ENCODE measurements around the gene MXRA7.
"Not testable (repeated sequence)": the region's sequence is repeated elsewhere in the genome, so short reads cannot be mapped to it uniquely, and the experiment has no call there.

Gene MXRA7

GRCh38 chr17:76734080-76734840 lies 23.5 kb upstream of the MXRA7 start:
- TF ChIP-seq CTCF (IDR thresholded peaks at IDR 0.05; ENCODE audit: control insufficient read depth, extremely low read depth, insufficient read depth): no peak
- DNase-seq (ENCODE audit: low read depth): no peak

GRCh38 chr17:76733618-76733957 lies 22.8 kb upstream of the MXRA7 start:
- no peak overlapping the region for H3K4me3 ChIP-seq (ENCODE audit: low read depth, low read length)
- no peak for DNase-seq (ENCODE audit: low read depth)

More at GRCh38 chr17:76734080-76734840, 23.5 kb upstream of the MXRA7 start:
- peak overlapping the region; percentile 97 for H3K4me3 ChIP-seq (ENCODE audit: low read depth, low read length)

GRCh38 chr17:76732734-76733617 lies 22.2 kb upstream of the MXRA7 start:
- TF ChIP-seq CTCF (IDR thresholded peaks at IDR 0.05; ENCODE audit: control insufficient read depth, extremely low read depth, insufficient read depth): no peak
- no peak for DNase-seq (ENCODE audit: low read depth)
- no peak overlapping the region for H3K4me3 ChIP-seq (ENCODE audit: low read depth, low read length)

More at GRCh38 chr17:76733618-76733957, 22.8 kb upstream of the MXRA7 start:
- TF ChIP-seq CTCF (IDR thresholded peaks at IDR 0.05; ENCODE audit: control insufficient read depth, extremely low read depth, insufficient read depth): no peak

- not testable (repeated sequence) for H3K4me3 ChIP-seq (ENCODE audit: low read depth, low read length); DNase-seq (ENCODE audit: low read depth)
These were observed 21.3 kb upstream of the MXRA7 start for GRCh38 chr17:76731800-76732733.

- TF ChIP-seq CTCF (IDR thresholded peaks at IDR 0.05; ENCODE audit: control insufficient read depth, extremely low read depth, insufficient read depth): no peak
- DNase-seq (ENCODE audit: low read depth): no peak
- peak overlapping the region; percentile 93 for H3K4me3 ChIP-seq (ENCODE audit: low read depth, low read length)
These were observed 17.1 kb upstream of the MXRA7 start for GRCh38 chr17:76727745-76728456.

- peak; percentile 65 for TF ChIP-seq CTCF (IDR thresholded peaks at IDR 0.05; ENCODE audit: control insufficient read depth, extremely low read depth, insufficient read depth)
- H3K4me3 ChIP-seq (ENCODE audit: low read depth, low read length): peak within 1 kb of the TSS; percentile 93
- no peak for DNase-seq (ENCODE audit: low read depth)
These were observed 16.3 kb upstream of the MXRA7 start, which contains the start of gene METTL23 for GRCh38 chr17:76726776-76727718. TSS of gene METTL23 (plus strand) at chr17:76726839. CDS start at chr17:76729711, 2,872 bp downstream.

All from LNCaP clone FGC (cell line).